ENCODE results near the gene SFT2D3.
"Not testable (repeated sequence)": the region's sequence is repeated elsewhere in the genome, so short reads cannot be mapped to it uniquely, and the experiment has no call there.

Gene SFT2D3

GRCh38 chr2:127712999-127713398, 11.7 kb downstream of the SFT2D3 start:
- no peak for DNase-seq

GRCh38 chr2:127713562-127713961, 12.3 kb downstream of the SFT2D3 start:
- no peak for DNase-seq

- no peak for DNase-seq
Observed at GRCh38 chr2:127715778-127716449, 14.6 kb downstream of the SFT2D3 start.

- no peak for DNase-seq
Observed at GRCh38 chr2:127718271-127718670, 17.0 kb downstream of the SFT2D3 start.

- DNase-seq, result no peak
Observed at GRCh38 chr2:127719301-127720218, 18.3 kb downstream of the SFT2D3 start.

GRCh38 chr2:127721311-127721977, 20.1 kb downstream of the SFT2D3 start:
- no peak for DNase-seq

GRCh38 chr2:127721978-127722355, 20.7 kb downstream of the SFT2D3 start:
- no peak for DNase-seq

- no peak for DNase-seq
Observed at GRCh38 chr2:127722807-127723206, 21.5 kb downstream of the SFT2D3 start.

- no peak for DNase-seq
Observed at GRCh38 chr2:127726158-127726880, 25.0 kb downstream of the SFT2D3 start.

- no peak for DNase-seq
Observed at GRCh38 chr2:127733113-127733815, 32.0 kb downstream of the SFT2D3 start.

GRCh38 chr2:127733816-127734537, 32.7 kb downstream of the SFT2D3 start:
- DNase-seq, result no peak

GRCh38 chr2:127735044-127735443, 33.7 kb downstream of the SFT2D3 start:
- no peak for DNase-seq

GRCh38 chr2:127735537-127736399, 34.5 kb downstream of the SFT2D3 start:
- no peak for DNase-seq

GRCh38 chr2:127737892-127738291, 36.6 kb downstream of the SFT2D3 start:
- DNase-seq, result no peak

- no peak for DNase-seq
Observed at GRCh38 chr2:127739800-127740199, 38.5 kb downstream of the SFT2D3 start.

GRCh38 chr2:127740665-127741288, 39.5 kb downstream of the SFT2D3 start:
- DNase-seq, result no peak

- DNase-seq, result no peak
Observed at GRCh38 chr2:127743477-127744026, 42.3 kb downstream of the SFT2D3 start.

GRCh38 chr2:127747621-127748020, 46.3 kb downstream of the SFT2D3 start:
- no peak for DNase-seq

- not testable (repeated sequence) for DNase-seq
Observed at GRCh38 chr2:127749537-127749936, 48.2 kb downstream of the SFT2D3 start.

- no peak for DNase-seq
Observed at GRCh38 chr2:127753374-127753773, 52.1 kb downstream of the SFT2D3 start.
